Gastroesophageal sphincter (tissue), 3 donors: ENCODE data around the gene ARL5C.

Source experiments
- CTCF ChIP-seq, 4 experiments: fragments of 200-600 bp in 2 of 4; fragments of 450-650 bp in 2 of 4; sonication (generic) in 1 of 4; IDR thresholded peaks; one replicate each; pipeline ENCODE4 v1.5.1; 2017 to 2019; ENCODE audit warnings: antibody characterized with exemption in 4 of 4, mild to moderate bottlenecking in 2 of 4, moderate library complexity in 2 of 4
- EP300 ChIP-seq: sonication (generic); formaldehyde crosslinking; IDR thresholded peaks from one replicate; pipeline ENCODE4 v1.6.1; 2017; ENCODE audit warnings: antibody characterized with exemption, mild to moderate bottlenecking

GRCh38 chr17:39150104-39150634, 15.8 kb downstream of the ARL5C start:
- TF ChIP-seq EP300 = no peak
- TF ChIP-seq CTCF (IDR thresholded peaks at IDR 0.05) = no peak
